Stimulated activated CD8-positive, alpha-beta memory T cell treated with anti-CD3 and anti-CD28 coated beads, Interleukin-4, amount 100 ng/mL, for 48 hours (primary cell): Measurements from ENCODE around the gene COL3A1.

Experiments used
- DNase-seq: peaks from one replicate; pipeline ENCODE4 v3.0.0-alpha.2; 2020

Gene COL3A1

DNA sequence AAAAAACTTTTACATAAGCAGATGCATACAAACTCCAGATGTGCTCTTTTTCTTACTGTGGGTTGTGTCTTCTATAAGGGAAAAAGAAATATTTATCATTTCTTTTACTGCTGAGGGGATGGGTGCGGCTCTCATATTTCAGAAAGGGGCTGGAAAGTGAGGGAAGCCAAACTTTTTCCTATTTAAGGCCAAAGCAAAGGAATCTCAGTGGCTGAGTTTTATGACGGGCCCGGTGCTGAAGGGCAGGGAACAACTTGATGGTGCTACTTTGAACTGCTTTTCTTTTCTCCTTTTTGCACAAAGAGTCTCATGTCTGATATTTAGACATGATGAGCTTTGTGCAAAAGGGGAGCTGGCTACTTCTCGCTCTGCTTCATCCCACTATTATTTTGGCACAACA is at the start of gene COL3A1:
Gene COL3A1 (plus strand): TSS at position 210 of the 400 bp plus-strand sequence. CDS start 117 bp downstream, at position 327.
- DNase-seq = no peak

DNA sequence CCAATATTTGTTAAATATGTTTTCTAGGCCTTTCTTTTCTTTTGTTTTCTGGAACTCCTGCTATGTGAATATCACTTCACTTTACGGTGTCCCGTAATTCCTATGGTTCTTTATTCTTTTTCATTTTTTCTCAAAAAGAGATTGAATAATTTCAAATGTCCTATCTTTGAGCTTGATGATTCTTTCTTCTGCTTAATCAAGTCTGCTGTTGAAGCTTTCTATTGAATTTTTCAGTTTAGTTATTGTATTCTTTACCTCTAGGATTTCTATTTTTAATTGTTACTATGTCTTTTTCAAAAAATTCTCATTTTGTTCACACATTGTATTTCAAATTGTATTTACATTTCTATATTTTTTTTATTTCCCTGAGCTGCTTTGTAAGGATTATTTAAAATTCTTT is 45.5 kb upstream of the COL3A1 start:
- DNase-seq = no peak

DNA sequence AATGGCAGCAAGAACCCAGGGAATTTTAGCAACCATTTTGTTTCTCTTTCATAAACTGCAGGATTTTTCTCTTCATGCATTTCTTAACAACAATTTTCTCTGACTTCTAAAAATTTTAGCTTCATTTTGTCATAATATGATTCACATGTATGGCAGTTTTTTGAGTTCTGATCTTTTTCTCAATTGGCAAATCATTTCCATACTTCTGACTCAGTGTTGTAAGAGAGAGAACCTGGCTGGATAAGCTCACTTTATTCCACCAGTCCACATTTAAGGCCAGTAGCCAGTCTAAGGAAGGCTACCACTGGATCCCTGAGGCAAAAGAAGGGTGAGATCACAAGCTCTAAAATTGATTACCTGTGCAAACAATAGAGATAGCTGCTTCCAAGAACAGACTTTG is 42.8 kb upstream of the COL3A1 start:
- DNase-seq = no peak

DNA sequence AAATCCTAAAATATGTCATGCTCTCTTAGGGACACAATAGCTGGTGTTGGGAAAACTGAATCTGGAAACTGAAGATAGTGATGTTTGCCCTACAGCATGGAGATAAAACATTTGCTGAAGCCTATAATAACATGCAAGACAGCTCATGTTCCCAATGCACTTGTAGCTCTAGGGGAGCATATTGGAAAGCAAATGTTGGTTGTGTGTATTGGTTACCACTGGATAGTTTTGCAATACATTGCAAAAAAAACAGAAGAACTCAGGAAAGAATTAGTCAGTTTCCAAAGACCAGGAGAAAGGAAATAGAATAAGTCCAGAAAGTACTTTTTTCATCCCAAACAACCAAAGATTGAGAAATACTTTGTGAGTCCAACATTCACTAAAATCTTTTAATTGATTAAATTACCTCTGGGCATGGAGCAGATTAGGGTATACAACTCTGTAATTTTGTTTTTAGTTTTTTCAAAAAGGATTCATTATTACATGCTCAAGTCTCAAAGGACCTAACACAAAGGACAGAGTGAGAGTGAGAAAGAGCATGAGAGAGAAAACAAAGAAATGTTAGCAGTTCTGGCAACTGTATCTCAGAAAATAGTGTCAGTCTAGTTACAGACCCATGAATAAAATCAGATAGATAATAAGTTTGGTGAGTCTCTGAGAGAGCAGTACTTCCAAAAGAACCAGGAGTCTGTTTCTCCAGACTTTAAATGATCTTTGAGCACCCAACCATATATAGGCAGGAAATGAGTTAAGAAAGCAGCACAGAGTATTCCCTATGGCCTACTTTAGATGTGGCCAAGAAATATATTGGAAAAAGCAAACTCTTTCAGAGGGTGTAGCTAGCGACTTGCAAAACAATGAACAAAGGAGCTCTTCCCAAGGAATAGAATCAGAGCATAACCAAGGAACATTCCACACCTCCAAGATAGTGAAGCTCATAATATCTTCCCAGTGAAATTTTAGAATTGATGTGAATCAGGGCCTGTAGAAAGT is 36.6 kb upstream of the COL3A1 start:
- DNase-seq = no peak

DNA sequence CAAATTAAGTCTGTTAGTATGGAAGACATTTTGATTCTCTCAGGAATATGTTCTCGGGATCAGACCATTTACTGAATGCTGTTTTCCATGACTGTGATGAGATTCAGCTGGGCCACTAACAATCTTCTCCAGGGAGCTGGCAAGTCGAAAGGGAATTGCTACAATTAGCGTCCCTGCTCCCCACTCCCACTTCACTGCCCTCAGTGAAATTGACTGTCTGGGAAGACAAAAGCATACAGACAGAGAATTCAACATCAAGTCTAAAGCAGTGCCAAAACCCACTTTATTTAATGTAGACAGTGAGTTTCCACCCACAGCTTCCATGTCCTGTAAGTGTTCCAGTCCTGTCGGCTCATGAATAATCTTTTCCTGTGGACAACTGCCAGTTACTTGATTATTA is 34.0 kb upstream of the COL3A1 start:
- no peak for DNase-seq

DNA sequence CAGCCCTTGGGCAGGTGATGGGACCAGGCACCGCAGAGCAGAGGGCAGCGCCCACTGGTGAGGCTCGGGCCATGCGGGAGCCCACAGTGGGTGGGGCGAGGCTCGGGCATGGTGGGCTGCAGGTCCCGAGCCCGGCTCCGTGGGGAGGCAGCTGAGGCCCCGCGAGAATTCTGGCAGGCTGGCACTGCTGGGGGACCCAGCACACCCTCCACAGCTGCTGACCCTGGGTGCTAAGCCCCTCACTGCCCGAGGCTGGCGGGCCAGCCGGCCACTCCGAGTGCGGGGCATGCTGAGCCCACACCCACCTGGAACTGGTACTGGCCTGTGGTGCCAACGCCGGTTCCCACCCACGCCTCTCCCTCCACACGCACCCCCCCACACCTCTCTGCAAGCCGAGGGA is 29.7 kb upstream of the COL3A1 start:
- DNase-seq = no peak

DNA sequence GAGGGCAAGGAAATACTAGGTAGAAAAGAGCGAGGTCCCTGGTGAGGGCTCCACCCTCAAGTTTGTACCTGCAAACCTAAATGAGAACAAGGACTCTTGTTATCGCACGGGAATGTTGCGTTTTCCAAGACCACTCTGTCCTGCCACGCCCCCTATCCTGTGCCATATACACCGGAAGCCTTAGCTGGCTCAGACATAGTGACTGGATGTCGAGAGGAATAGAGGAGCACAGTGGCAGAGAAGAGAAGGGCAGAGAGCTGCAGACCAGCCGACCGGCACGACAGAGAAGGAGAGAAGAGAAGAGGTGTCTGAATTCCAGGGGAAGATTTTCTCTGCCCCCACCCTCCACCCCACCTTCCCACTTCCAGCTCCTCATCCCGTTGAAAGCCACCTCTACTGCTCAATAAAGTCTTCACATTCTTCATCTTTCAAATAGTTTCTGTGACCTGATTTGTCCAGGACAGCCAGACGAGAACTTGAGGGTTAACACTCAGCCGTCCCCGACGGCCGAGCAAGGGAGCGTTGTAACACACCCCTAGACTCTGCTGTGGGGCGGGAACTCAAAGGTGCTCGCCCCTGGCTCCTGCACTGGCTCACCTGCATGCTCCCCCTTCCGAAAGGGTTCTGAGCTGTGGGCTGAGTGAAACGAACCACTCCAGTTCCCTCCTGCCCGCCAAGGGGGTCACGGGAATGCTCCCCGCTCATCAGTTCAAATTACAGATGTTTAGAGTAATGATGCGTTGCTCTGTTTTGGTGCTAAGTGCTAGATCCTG is 24.9 kb upstream of the COL3A1 start:
- DNase-seq = no peak

DNA sequence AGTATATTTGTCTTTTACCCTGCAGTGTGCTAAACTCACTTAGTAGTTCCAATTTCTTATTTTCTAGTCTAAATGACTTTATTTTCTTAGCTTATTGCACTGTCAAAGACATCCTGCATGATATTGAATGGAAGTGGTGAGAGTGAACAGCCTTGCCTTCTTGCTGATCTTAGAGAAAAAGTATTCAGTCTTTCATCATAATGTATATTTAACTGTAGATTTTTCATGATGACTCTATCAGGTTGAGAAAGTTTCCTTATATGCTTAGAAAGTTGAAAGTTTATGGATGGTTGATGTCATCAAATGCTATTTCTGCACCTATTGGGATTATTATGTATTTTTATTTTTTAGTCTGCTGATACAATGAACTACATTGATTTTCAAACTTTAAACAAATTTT is 21.3 kb upstream of the COL3A1 start:
- no peak for DNase-seq

DNA sequence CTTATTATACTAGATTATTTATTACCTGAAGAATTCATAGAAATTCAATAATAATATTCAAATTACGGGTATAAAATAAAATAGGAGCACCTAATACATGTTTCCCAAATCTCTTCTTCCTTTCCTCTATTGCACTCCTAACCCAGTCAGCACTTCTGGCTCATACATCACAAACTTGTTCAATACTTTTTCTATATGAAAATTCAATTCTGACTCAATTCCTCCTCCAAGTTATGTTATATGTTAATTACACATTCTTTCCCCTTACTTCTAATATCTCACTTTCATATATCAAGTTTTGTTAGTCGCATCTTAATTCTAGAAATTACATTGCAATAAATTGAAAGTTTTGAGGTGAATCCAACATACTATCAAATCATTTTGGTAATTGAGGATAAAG is 17.9 kb upstream of the COL3A1 start:
- DNase-seq = no peak

DNA sequence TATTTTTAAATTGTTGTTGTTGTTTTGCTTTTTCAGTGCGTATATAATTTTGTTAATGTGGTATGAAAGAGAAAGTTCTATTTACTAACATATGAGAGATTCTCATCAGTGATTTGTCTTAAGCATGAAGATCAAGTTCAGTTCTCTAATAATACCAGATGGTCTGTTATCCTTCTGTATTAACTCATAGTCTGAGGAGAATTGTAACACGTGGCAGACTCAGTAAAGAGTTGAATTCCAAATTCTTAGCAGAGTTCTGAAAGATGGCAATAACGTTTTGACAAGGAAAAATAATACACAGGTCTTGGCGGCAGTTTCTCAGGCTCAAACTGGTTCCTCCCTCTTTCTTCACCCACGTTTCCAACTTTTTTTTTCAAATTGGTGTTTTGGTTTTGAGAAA is 17.2 kb upstream of the COL3A1 start:
- DNase-seq = no peak

DNA sequence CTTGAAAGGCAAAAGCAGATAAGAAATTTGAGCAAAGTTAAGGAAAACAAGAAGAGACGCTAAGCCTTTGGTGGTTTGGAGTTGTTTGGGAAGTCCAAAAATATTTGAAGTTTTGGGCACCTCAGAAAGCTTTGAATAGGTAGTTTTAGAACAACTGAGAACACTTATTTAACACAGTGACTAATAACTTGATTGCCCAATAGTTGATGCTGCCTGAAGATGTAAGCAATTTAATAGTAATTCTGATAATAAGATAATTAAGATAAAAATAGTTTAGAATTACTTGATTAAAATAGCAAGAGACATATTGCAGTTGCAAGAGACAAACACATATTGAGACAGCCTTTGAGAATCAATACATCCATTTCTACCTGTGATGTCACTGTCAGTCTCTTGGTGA is 16.5 kb upstream of the COL3A1 start:
- DNase-seq = no peak

DNA sequence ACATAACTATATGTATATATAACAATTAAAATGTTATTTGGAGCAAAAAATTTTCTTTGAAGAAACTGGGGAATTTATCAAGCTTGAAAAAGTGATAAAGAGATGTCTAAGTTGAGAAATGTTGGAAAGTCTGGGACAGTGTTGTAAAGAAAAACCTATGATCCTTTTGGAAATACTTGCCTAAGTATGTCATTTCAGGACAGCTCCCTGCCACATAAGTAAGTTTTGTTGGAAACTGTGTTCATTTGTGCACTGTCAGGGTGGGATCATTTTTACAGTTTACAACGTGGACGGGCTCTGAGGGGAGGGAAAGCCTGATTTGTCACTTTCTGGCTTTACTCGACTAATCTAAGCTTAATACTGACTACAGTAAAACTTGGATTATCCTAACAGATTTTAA is 10.4 kb upstream of the COL3A1 start:
- DNase-seq = no peak

DNA sequence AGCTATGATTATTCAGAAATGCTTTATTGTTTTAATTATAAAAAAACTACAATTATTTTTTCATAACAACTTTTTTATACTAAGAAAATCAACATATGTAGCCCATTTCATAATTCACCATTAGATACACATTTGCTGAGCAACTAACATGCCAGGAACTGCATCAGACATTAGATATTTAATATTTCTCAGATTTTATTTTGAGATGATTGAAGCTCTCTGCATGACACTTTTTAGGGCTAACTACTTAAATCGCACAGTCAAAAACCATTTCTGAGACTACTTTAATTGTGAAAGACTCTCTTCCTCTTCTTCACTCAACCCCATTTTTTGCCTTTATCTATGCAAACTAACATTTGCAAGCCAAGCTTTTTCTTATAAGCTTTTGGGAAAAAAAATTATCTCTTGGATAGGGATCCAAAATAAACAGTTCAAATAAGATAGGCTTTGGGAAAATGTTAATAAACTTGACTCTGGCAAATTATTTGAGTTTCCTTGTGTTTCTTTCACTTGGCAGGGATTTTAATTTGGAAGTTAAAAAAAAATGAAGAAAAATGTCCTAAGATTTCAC is 9.1 kb upstream of the COL3A1 start:
- no peak for DNase-seq

DNA sequence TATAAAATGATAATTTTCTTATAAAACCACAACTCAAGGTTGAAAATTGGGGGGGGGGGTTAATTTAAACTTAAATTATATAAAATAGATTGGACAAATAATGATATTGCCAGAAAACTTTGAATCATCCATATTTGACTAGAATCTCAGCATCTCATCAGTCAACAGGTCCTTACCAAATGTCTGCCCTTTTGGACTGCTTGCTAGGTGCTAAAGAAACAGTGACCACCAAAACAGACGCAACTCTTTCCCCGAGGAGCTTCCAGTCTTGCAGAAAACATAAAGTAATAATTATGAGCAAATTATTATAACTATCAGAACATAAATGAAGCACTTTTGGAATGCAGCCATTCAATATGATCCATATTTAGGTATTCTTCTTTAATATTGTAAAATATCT is 8.6 kb upstream of the COL3A1 start:
- DNase-seq = no peak

DNA sequence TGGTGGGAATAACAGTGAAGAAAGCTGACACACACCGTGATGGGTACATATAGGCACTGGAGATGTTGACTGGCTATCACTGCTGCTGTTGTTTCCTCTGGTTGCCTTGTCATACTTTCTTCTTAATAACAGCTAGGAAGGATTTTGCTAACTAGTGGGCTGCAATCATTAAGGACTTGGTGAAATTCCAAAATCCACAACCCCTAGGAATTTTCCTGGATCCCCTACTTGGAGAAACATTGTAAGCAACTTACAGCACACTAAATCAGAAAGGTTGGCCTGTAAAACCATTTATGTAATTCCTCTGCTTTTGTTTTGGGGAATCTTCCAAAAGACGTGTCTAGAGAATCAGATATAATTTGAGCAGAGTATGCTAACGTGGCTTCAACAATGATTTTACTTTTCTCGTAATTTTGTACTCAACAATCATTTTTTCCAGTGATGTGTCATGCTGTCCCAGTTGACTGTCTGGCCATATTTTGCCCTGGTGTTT is 8.0 kb upstream of the COL3A1 start:
- no peak for DNase-seq

DNA sequence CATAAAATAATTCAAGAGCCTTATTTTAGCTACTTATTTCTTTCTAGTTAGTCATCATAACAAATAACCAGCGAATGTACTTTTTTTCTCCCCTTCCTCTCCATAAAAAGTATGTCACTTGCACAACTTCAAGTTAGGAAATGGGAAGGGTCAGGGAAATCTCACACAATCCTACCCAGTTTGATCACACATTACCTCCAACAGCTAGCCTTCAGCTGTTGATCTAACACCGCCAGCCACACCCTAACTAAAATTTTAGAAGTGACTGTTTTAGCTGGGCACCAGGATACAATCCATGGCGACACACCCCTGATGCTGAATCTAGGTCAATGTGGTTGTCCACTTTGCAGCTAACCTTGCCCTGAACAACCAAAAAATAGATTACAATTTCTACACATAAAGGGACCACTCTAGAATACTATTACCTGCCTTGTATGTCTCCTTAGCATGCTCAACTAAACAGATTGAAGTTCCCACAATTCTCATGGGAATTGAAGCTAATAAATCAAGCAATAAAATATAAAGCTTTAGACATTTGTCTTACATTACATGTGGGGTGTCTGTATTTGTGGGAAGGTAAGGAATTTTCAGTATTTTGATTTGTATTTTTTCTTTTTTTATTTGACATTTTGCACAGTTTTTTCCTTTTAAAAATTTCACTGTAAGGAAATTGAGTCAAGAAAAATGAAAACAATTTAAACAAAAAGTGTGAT is 7.3 kb upstream of the COL3A1 start:
- no peak for DNase-seq

DNA sequence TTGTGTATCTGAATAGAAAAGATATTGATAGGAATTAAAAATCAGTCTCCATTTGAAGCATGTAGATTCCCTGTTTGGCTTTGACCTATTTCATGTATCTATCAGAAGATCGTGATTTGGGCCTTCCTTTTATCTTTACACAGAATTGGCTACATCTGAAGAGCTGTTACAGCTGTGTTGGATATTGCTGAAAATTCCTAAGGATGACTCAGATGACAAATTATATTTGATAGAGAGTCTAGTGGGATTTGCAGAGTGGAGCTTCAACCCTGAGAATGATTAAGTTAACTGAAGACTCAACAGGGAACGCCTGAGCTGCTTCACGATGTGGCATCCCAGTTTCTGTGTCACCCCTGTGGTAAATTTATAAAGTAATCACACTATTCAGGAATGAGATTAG is 4.9 kb upstream of the COL3A1 start:
- no peak for DNase-seq

DNA sequence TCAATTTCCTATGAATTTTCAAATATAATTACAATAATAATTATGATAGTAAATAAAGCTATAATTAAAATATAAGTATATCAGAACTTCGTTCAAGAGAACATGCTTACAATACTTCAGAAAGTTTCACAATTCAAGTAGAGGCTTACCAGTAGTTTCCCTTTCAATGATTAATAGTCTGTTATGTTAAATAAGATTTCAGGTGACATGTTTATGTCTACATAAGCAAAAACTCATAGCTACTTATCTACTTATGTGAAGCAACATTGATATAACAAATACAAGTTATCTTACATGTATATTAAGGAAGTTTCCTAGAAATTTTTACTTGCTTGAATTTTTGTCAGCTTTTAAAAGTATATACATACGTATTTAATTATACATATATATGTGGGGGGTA is 4.5 kb upstream of the COL3A1 start:
- no peak for DNase-seq

DNA sequence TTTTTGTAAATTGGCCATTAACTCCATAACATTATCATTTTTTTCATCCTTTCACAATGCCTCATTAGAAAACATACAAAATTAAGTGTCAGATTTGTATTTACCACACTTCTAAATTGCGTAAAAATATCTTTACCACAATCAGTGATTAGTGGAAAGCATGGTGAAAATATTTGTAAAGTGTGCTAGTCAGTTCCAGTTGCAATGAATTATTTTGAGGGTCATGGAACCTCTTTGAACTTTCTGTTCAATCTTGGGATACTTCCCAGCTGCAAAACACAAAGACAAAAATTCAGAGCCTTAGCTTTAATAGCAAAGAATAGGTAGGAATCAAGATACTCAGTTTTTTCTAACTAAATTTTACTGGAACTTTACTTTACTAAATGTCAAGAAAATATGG is 4.0 kb upstream of the COL3A1 start:
- DNase-seq = no peak

DNA sequence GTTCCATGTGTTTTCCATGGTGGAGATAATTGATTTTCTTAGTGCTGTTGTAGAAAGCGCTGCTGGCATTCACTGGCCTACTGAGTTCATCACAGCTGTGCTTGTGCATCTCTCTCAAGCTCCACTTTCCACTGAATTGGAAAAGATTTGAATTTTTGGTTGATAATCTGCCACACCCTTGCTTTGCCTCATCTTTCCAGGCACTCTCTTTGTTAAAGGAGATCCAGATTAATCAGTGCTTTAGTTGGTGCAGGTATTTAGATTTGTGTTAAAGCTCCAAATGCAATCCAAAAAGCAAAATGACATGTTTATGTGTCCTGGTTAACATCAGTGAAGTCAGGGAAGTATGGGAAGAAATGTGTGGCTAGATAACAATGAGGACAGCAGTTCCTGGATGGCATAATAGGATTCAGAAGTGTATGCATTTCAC is 2.7 kb upstream of the COL3A1 start:
- DNase-seq = no peak

DNA sequence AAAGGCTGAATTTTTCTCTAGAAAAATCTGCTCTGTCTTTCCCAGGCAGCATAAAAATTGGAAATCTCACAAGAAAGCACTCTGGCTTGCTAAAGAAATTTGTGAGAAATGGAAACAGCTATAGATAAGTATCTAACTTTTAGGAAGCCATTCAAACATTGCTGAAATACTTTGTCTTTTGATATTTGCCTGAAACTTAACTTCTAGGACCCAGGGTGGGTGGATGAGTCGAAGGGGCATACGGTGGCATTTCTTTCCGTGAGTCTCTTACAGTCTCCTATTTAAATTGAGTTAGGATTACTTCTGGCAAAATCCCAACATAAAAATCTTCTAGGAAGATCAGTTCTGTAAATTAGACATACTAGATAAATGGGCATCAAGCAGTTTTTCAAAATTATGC is 532 bp upstream of the COL3A1 start:
- no peak for DNase-seq

DNA sequence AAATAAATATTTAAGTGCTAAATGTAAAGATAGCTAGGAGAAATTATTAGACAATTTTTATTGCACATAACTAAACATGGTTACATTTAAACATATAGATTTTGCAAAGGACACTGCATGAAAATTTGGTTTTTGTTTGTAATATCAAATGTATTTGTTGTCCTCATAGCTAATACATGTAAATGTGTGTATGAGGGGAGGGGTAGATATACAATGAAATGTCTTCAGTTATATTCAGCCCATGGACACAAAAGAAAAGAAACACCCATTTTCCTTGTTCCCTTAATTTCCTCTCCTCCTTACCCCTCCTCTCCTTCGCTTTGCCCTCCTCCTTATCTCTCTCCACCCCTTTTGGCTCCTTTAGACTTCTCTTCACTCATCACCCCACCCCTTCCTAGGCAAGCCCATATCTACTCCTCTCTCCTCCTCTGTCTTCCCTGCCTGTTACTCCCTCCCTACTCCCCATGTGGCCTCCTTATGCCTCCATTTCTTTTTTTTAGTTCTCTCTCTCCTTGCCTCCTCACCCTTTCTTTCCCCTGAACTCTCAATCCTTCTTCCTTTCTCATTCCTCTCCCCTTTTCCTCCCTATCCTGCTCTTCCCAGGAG is 1.4 kb downstream of the COL3A1 start:
- no peak for DNase-seq
